Loucy (cell line): ENCODE measurements around the gene RAPGEF5.

Source experiments
- H2AFZ ChIP-seq: fragments of 200-600 bp; sonication (generic); 2 replicates; pipeline ENCODE4 v1.6.0; 2016; ENCODE audit warnings: antibody characterized with exemption, mild to moderate bottlenecking, low read length, moderate library complexity
- H3F3A ChIP-seq: fragments of 200-600 bp; 2 replicates; pipeline ENCODE4 v1.6.0; 2016; ENCODE audit warnings: antibody characterized with exemption, low read depth, mild to moderate bottlenecking
- H3K27me3 ChIP-seq: fragments of 200-600 bp; sonication (generic); 2 replicates; pipeline ENCODE4 v1.6.1; 2014; ENCODE audit warnings: low read length, mild to moderate bottlenecking; ENCODE audit not compliant: insufficient read depth, poor library complexity, severe bottlenecking
- H3K36me3 ChIP-seq: fragments of 200-600 bp; sonication (generic); 2 replicates; pipeline ENCODE4 v1.6.1; 2016; ENCODE audit warnings: low read length; ENCODE audit not compliant: insufficient read depth
- H3K4me1 ChIP-seq: fragments of 200-600 bp; sonication (generic); 2 replicates; pipeline ENCODE4 v1.5.1; 2014; ENCODE audit warnings: low read length, mild to moderate bottlenecking; ENCODE audit not compliant: insufficient read depth, poor library complexity, severe bottlenecking
- H3K4me2 ChIP-seq: fragments of 200-600 bp; sonication (generic); 2 replicates; pipeline ENCODE4 v1.6.0; 2014; ENCODE audit warnings: antibody characterized with exemption, low read length, low read depth, mild to moderate bottlenecking; ENCODE audit not compliant: poor library complexity, severe bottlenecking
- H3K4me3 ChIP-seq: fragments of 200-600 bp; sonication (generic); 2 replicates; pipeline ENCODE4 v1.5.1; 2014; ENCODE audit warnings: low read length, mild to moderate bottlenecking, mixed read lengths; ENCODE audit not compliant: poor library complexity, severe bottlenecking
- H3K79me2 ChIP-seq: fragments of 200-600 bp; sonication (generic); 2 replicates; pipeline ENCODE4 v1.6.1; 2014; ENCODE audit warnings: low read length; ENCODE audit not compliant: insufficient read depth
- H3K9ac ChIP-seq: fragments of 200-600 bp; sonication (generic); 2 replicates; pipeline ENCODE4 v1.6.0; 2014; ENCODE audit warnings: mild to moderate bottlenecking, low read depth, low read length, moderate library complexity; ENCODE audit not compliant: poor library complexity, severe bottlenecking
- H3K9me2 ChIP-seq: fragments of 200-600 bp; sonication (generic); replicated peaks from 2 replicates; pipeline ENCODE4 v1.6.1; 2016; ENCODE audit warnings: low read depth, low read length, mixed read lengths
- H3K9me3 ChIP-seq: fragments of 200-600 bp; sonication (generic); 2 replicates; pipeline ENCODE4 v1.6.1; 2014; ENCODE audit warnings: mild to moderate bottlenecking, antibody characterized with exemption, low read length, low read depth; ENCODE audit not compliant: insufficient read depth
- H4K20me1 ChIP-seq: fragments of 200-600 bp; sonication (generic); 2 replicates; pipeline ENCODE4 v1.6.0; 2014; ENCODE audit warnings: antibody characterized with exemption, low read length, mild to moderate bottlenecking; ENCODE audit not compliant: insufficient read depth, poor library complexity, severe bottlenecking
- CTCF ChIP-seq: fragments of 200-600 bp; sonication (generic); conservative IDR thresholded peaks from 2 replicates; pipeline ENCODE4 v1.5.1; 2014; ENCODE audit warnings: mild to moderate bottlenecking, antibody characterized with exemption, low read length
- EZH2phosphoT487 ChIP-seq: fragments of 200-600 bp; IDR thresholded peaks from 2 replicates; pipeline ENCODE4 v1.6.1; 2018; ENCODE audit warnings: antibody characterized with exemption, mild to moderate bottlenecking, moderate library complexity, borderline replicate concordance

Gene RAPGEF5

GRCh38 chr7:22120391-22121053, 236.4 kb downstream of the RAPGEF5 start:
- H3K9me2 ChIP-seq = no peaks in the 10 kb centered on the region
- H3K9me3 ChIP-seq = no peaks in the 10 kb centered on the region
- H3K4me2 ChIP-seq = no peak overlapping the region
- no peak overlapping the region for H3K4me3 ChIP-seq
- no peak overlapping the region for H2AFZ ChIP-seq
- H3F3A ChIP-seq = no peaks in the 10 kb centered on the region
- H3K27me3 ChIP-seq = no peaks in the 10 kb centered on the region
- H3K36me3 ChIP-seq = no peaks in the 10 kb centered on the region
- TF ChIP-seq EZH2phosphoT487 = no peak
- no peak for TF ChIP-seq CTCF
- no peaks in the 10 kb centered on the region for H3K79me2 ChIP-seq
- H3K4me1 ChIP-seq = peaks cover 34% of the 10 kb centered on the region
- no peak overlapping the region for H3K9ac ChIP-seq
- no peaks in the 10 kb centered on the region for H4K20me1 ChIP-seq

DNA sequence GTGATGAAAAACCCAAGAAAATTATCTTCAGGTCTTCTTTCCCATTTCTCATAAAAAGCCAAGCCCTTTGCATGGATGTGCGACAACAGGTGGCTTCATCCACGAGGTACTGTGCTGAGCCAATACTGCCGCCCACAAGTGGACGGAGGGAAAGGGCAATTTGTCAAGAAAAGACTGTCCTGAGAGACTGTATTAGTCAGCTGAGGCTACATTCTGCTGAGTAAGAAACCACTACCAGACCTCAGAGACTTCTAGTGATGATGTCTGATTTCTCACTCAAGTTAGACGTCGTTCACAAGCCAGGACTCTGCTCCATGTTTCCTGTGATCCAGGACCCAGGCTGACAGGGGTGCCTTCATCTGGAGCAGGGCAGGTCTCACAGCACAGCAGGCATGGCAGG, 239.7 kb downstream of the RAPGEF5 start:
- Histone ChIP-seq H3K9ac (no peak overlapping the region), H3K36me3 (no peaks in the 10 kb centered on the region), H3F3A (no peaks in the 10 kb centered on the region), H3K9me2 (no peaks in the 10 kb centered on the region), H3K27me3 (no peaks in the 10 kb centered on the region), H2AFZ (no peak overlapping the region), H3K79me2 (no peaks in the 10 kb centered on the region), H3K4me1 (peaks cover 18% of the 10 kb centered on the region), H3K4me3 (no peak overlapping the region), H3K4me2 (no peak overlapping the region), H4K20me1 (no peaks in the 10 kb centered on the region), H3K9me3 (no peaks in the 10 kb centered on the region)
- TF ChIP-seq EZH2phosphoT487 (no peak), CTCF (no peak)

GRCh38 chr7:22116451-22117030, 240.4 kb downstream of the RAPGEF5 start:
- Histone ChIP-seq H3K4me2 (no peak overlapping the region), H3K4me3 (no peak overlapping the region), H3K27me3 (no peaks in the 10 kb centered on the region), H3K9me2 (no peaks in the 10 kb centered on the region), H4K20me1 (no peaks in the 10 kb centered on the region), H3K4me1 (peaks cover 11% of the 10 kb centered on the region), H3F3A (no peaks in the 10 kb centered on the region), H3K79me2 (no peaks in the 10 kb centered on the region), H3K36me3 (no peaks in the 10 kb centered on the region), H3K9ac (no peak overlapping the region), H3K9me3 (no peaks in the 10 kb centered on the region), H2AFZ (no peak overlapping the region)
- TF ChIP-seq CTCF (no peak), EZH2phosphoT487 (no peak)
